Epithelial cell of proximal tubule (primary cell): ENCODE results near the gene HOXC11. TPM values are rescaled to one million over a fixed set of nuclear protein-coding genes. Genes with fewer than 3 reads are reported as not detected.

ENCODE experiments used
- DNase-seq: peaks from one replicate; pipeline ENCODE4 v3.0.0-alpha.2; 2011; ENCODE audit warnings: low read depth
- H3K4me3 ChIP-seq: 2 replicates; pipeline ENCODE4 v1.5.1; 2011; ENCODE audit warnings: low read depth, mild to moderate bottlenecking, low read length
- total RNA-seq: library from RNA; depleted of rRNA; stranded (reverse); fragments of >200 nt; gene quantifications from 2 replicates; pipeline ENCODE4 v1.2.3, GENCODE V29; 2015
- TF ChIP-seq, protein P1 (sequence below): conservative IDR thresholded peaks from 2 replicates; pipeline ENCODE4 v1.5.1; 2012; ENCODE audit warnings: low read depth, mild to moderate bottlenecking, low read length

Gene HOXC11
- total RNA-seq, 1 donor from 2014 or later, result 1.0 TPM

DNA sequence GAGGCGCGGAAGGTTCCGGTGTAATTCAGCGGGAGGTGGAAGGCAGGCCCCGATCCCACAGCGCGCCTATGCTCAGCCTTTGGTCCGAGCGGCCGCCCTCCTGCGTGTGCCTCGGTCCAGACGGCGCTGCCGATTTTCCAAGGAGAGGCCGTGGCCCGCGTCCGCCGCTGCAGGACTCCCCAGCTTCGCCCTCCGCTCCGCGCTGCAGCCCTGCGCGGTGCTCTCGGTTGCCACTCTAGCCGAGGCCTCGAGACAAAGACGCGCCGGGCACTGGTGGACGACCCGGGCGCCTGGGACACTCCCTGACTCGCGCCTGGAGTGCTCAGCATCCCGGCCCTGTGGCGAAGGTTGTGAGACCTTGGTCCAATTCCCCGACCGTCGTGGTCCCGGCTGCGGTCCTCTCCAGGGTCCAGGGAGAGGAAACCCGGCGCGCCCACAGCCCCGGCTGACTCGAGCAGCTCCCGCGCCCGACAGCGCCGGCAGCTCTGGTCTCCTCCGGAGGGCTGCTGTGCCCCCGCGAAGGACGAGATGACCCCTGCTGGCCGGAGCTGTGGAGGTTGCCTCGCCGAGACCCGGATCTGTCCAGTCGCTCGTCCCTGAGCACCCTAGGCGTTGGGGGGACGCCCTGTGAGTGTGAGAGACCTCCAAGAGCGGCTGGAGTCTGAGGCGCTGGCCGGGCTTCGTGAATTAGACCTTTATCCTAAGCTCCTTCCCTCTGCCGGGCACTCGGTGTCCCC, 11.7 kb upstream of the HOXC11 start:
- DNase-seq, result no peak
- H3K4me3 ChIP-seq, result no peak overlapping the region

DNA sequence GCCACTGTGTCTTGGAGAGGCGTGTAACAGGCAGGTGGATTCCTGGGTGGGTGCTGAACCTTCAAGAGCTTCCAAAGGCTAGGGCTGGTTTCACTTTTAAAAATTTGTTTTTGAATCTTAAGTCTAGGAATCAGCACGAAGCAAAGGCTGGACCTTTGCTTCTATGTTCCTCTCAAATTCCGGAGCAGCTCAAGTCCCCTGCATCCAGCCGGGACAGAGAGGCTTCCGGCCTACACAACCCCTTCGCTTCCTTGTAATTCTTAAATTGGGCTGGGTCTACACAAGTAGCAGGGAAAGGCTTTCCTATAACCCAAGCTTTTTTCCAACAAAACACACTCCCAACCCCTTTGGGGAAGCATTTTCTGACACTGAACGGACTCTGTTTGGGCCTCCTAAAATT, 9.9 kb upstream of the HOXC11 start:
- no peak overlapping the region for H3K4me3 ChIP-seq

More for the DNA sequence above, 11.7 kb upstream of the HOXC11 start:
- TF ChIP-seq, protein P1, sequence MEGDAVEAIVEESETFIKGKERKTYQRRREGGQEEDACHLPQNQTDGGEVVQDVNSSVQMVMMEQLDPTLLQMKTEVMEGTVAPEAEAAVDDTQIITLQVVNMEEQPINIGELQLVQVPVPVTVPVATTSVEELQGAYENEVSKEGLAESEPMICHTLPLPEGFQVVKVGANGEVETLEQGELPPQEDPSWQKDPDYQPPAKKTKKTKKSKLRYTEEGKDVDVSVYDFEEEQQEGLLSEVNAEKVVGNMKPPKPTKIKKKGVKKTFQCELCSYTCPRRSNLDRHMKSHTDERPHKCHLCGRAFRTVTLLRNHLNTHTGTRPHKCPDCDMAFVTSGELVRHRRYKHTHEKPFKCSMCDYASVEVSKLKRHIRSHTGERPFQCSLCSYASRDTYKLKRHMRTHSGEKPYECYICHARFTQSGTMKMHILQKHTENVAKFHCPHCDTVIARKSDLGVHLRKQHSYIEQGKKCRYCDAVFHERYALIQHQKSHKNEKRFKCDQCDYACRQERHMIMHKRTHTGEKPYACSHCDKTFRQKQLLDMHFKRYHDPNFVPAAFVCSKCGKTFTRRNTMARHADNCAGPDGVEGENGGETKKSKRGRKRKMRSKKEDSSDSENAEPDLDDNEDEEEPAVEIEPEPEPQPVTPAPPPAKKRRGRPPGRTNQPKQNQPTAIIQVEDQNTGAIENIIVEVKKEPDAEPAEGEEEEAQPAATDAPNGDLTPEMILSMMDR, result peak; percentile 14

DNA sequence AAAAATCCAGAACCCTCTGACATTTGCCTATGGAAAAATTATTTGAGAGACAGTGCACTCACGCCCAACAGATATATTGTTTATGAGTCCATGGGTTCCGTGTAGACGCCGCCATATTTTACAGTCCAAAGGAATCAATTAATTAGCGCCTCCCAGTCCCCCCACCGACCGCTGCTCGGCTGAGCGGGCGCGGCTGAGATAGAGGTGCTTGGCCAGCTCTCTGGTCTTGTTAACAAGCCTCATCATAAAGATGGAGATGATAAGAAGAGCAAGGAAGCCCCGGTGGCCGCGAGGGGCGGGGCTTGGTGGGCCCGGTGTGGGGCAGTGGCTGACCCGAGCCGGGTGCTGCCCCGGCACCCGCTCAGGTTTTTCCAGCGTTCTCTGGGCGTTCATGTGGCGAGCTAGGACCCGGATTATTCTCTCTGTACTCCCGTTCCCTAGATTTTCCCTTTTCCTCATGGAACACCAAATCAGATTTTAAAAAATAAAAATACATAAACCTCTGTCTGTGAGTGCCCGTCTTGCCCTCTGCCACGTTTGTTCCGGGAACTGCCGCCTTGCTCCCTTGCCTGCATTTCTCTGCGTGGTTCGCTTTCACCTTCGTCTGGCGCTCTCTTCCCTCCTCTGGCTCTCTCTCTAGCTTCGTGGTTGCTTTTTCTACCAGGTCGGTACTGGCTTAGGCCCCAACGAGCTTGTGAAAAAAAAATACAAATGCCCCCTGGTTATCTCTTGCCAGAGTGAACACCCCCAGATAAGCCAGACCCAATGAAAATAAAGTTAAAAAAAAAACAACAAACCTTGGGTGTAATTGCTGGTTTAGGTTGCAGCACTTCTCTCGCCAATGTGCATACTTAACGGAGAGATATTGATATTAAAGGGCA, 9.3 kb upstream of the HOXC11 start:
- TF ChIP-seq, protein P1, result no peak
- no peak for DNase-seq
- H3K4me3 ChIP-seq, result no peak overlapping the region

More for the DNA sequence above, 9.9 kb upstream of the HOXC11 start:
- TF ChIP-seq, protein P1, result no peak
- DNase-seq, result no peak

DNA sequence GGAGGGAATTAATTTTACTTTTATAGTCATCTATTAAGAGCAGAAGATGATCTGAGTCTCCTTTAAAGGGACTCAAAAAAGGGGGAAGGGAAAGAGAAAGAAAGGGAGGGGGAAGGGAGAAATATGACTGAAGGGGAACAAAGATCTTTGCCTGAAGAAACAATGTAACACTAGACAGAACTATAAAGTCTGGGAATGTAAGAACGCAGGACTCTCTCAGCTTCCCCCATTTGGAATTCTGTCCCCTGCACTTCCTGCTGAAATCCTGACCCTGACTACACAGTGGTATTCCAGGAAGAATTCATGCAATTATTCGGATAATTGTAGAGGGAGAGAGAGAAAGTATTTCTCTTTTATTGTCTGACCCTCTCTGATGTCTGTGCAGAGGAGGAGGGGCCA, 8.6 kb upstream of the HOXC11 start:
- TF ChIP-seq, protein P1, result no peak
- no peak for DNase-seq
- no peak overlapping the region for H3K4me3 ChIP-seq

DNA sequence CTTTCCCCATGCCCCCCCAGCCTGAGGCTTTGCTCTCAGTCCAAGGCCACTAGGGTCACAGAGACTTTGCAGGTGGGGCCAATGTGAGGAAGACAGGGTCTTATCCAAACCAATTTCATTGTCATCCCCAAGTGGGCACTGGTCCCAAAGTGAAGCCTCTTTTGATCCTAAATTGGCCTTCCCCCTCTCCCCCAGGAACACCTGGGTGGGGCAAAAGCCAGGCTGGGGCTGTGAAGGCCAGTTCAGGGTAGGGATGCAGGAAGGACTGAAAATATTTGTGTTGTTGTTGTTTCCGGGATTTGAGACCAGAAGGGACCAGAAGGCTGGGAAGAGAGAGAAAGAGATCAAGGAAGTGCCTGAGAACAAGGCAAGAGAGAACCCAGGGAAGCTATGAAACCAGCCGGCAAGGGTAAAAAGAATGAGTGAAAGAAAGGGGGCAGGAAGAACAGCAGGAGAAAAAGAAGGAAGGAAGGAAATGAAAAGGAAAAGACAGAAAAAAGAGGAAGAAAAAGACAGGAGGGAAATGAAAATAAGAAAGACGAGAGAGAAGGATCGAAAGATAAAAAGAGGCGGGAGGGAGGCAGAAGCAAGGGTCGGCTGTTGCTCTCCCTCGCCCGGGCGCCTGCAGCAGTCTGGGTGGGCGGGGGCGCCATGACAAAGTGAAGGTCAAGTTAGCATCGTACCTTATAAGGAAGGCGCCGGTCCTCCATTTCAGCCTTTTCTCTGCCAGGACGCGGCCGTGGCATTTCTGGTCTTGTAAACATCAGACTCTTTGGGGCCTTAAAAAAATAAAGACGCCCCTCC, 7.4 kb upstream of the HOXC11 start:
- TF ChIP-seq, protein P1, result no peak
- H3K4me3 ChIP-seq, result no peak overlapping the region
- no peak for DNase-seq

DNA sequence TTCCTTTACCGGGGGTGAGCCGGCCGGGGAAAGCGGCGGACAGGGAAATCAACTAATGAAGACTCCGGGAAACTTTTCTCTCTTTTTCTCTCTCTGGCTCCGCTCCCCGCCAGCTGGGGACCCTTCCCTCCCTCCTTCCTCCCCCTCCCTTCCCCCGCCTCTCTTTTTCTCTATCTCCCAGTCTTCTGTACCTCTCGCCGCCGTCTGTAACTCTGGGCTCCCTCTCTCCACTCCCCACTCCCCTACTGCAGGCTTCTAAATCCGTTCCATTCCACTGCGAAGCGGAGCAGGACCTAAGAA, 6.9 kb upstream of the HOXC11 start:
- H3K4me3 ChIP-seq, result no peak overlapping the region

More for the DNA sequence above, 6.9 kb upstream of the HOXC11 start:
- DNase-seq, result no peak
- TF ChIP-seq, protein P1, result no peak
